ENCODE results near the gene SFSWAP.
"Not testable (repeated sequence)": the region's sequence is repeated elsewhere in the genome, so short reads cannot be mapped to it uniquely, and the experiment has no call there.

The SFSWAP gene

GRCh38 chr12:131794061-131794460 lies 83.2 kb downstream of the SFSWAP start:
- no peak for DNase-seq

GRCh38 chr12:131794573-131794972 lies 83.7 kb downstream of the SFSWAP start:
- DNase-seq: no peak

- DNase-seq: no peak
Observed at GRCh38 chr12:131795064-131795463, 84.2 kb downstream of the SFSWAP start.

- no peak for DNase-seq
Observed at GRCh38 chr12:131795690-131796410, 85.0 kb downstream of the SFSWAP start.

GRCh38 chr12:131796411-131796736 lies 85.5 kb downstream of the SFSWAP start:
- DNase-seq: no peak

GRCh38 chr12:131796754-131797587 lies 86.1 kb downstream of the SFSWAP start:
- DNase-seq: no peak

- DNase-seq: no peak
Observed at GRCh38 chr12:131797588-131797934, 86.7 kb downstream of the SFSWAP start.

GRCh38 chr12:131799195-131799594 lies 88.3 kb downstream of the SFSWAP start:
- DNase-seq: no peak

GRCh38 chr12:131799828-131800593 lies 89.1 kb downstream of the SFSWAP start:
- no peak for DNase-seq

- no peak for DNase-seq
Observed at GRCh38 chr12:131800594-131801135, 89.8 kb downstream of the SFSWAP start.

GRCh38 chr12:131801254-131801866 lies 90.5 kb downstream of the SFSWAP start:
- no peak for DNase-seq

- DNase-seq: no peak
Observed at GRCh38 chr12:131803961-131804521, 93.2 kb downstream of the SFSWAP start.

- DNase-seq: no peak
Observed at GRCh38 chr12:131805421-131805820, 94.5 kb downstream of the SFSWAP start.

GRCh38 chr12:131806674-131807073 lies 95.8 kb downstream of the SFSWAP start:
- DNase-seq: no peak

- no peak for DNase-seq
Observed at GRCh38 chr12:131808744-131809371, 98.0 kb downstream of the SFSWAP start.

GRCh38 chr12:131809476-131810254 lies 98.8 kb downstream of the SFSWAP start:
- not testable (repeated sequence) for DNase-seq

- DNase-seq: no peak
Observed at GRCh38 chr12:131810726-131811125, 99.8 kb downstream of the SFSWAP start.

- no peak for DNase-seq
Observed at GRCh38 chr12:131815131-131815530, 104.2 kb downstream of the SFSWAP start.

GRCh38 chr12:131816495-131816894 lies 105.6 kb downstream of the SFSWAP start:
- DNase-seq: no peak

GRCh38 chr12:131817241-131817640 lies 106.4 kb downstream of the SFSWAP start:
- DNase-seq: no peak

Data from activated effector memory CD4-positive, alpha-beta T cell treated with anti-CD3 and anti-CD28 coated beads, Interleukin-2, amount 50 U/mL, for 16 hours (primary cell).